GM19099 (cell line): ENCODE measurements around the gene PKIG.

Source experiments
- POLR2A ChIP-seq: IDR thresholded peaks from 3 replicates; pipeline ENCODE4 v1.6.1; 2011; ENCODE audit warnings: low read depth; ENCODE audit not compliant: insufficient read length; ENCODE audit errors: extremely low read depth

Gene PKIG

DNA sequence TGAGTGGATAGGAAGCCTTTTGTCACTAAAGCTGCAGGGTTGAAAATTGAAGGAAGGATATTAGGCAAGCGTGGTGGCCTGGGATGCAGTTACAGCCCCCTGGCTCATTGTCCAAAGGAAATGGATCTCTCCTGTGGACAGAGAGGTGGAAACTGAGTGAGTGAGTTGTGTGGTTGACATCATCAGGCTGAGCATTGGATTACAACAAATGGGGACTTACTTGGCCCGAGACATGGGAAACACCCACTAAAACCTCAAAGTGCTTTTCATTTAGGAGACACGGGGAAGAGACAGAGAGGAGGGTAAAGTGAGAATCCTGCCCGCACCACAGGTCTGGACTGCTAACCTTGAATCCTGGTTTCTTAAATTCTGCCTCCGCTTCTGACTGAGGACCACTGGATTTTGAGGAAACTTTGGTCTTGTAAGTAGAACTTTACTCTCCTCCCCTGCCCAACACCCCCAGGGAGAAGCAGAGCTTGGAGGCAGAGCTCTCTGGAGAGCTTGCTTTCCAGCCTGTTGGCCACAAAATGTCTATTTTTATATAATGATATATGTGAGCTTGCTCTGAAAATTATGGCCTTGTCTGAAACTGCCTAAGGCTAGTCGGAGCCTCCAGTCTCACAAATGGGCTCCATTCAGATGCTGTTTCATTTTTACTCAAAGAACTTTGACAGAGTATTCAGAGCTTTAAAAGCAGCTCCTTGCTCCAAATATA lies at the start of gene PKIG:
Gene PKIG, plus strand, starts transcription at position 269 of the 715 bp plus-strand sequence. CDS start 31,978 bp downstream, outside the sequence.
- TF ChIP-seq POLR2A: no peak

DNA sequence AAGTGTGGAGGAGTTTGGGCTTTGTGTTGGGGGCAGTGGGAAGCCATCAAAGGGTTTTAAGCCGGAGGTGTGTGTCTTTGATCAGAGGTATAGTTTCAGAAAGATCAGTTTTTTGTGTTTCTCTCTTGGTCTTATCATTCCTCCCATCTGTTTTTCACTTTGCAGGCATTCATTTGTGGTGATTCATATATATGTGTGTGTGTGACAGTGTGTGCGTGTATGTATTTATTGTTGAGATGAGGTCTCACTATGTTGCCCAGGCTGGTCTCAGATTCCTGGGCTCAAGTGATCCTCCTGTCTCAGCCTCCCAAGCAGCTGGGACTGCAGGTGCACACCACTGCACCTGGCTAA lies 49.4 kb upstream of the PKIG start:
- TF ChIP-seq POLR2A: no peak

- no peak for TF ChIP-seq POLR2A
These were observed 48.5 kb upstream of the PKIG start for GRCh38 chr20:44533928-44534327.

GRCh38 chr20:44536175-44536574 lies 46.2 kb upstream of the PKIG start:
- no peak for TF ChIP-seq POLR2A

- no peak for TF ChIP-seq POLR2A
These were observed 44.4 kb upstream of the PKIG start for GRCh38 chr20:44537993-44538392.

GRCh38 chr20:44540834-44541233 lies 41.5 kb upstream of the PKIG start:
- no peak for TF ChIP-seq POLR2A

GRCh38 chr20:44541992-44542391 lies 40.4 kb upstream of the PKIG start:
- TF ChIP-seq POLR2A: no peak

GRCh38 chr20:44542890-44543289 lies 39.5 kb upstream of the PKIG start:
- no peak for TF ChIP-seq POLR2A

DNA sequence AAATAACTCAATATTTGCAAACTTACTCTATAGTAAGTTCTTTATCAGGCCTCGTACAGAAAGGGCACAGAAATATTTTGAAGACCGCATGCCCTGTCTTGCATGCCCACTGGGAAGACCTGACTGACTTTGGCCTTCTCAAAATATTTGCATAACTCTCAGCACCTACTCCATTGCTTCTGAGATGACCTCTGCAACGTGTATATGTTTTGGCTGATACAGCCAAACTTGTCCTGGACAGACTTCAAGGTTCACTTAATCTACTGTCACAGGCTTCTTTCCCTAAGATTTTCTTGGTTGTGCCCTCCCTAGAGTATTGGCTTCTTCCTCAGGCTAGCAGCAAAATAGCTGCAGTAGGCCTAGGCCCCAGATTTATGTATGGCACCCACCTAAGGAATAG lies 39.0 kb upstream of the PKIG start:
- no peak for TF ChIP-seq POLR2A

GRCh38 chr20:44544263-44544662 lies 38.1 kb upstream of the PKIG start:
- no peak for TF ChIP-seq POLR2A

- no peak for TF ChIP-seq POLR2A
These were observed 35.0 kb upstream of the PKIG start for GRCh38 chr20:44547419-44547818.

DNA sequence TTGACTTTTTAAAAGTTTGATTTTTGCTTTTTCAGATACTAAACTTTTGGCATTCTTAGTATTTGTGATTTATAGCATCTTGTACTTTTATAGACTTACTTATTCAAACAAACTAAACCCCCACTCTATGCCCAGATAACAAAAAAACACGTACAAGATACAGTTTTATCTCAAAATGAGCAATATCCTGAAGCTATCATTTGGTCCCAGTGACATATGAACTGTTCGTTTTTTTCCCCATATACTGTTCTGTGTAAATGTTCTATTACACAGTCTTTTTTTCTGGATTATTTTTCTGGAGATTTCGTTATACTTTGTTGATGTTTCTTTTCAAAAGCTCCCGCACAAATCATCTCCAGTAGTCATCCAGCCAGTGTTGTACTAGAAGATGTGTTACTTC lies 33.3 kb upstream of the PKIG start:
- TF ChIP-seq POLR2A: no peak

DNA sequence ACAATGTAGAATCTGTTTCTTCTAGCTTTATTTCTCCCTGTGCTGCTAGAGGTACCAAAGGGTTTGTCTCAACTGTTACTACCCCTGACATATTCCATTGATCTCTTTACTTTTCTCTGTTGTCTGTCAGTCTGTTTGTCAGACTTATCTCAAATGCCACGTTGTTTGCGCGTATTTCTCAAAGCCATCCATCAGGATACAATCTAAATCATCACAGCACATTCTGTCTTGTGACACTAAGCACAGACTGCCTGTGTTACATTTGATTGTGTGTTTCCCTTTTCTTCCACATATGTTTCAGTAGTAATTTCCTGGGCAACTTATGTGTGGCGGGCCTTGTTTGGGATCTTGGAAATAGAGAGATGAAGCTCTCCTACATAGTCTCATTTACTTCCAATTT lies 30.3 kb upstream of the PKIG start:
- TF ChIP-seq POLR2A: no peak

GRCh38 chr20:44552568-44552949 lies 29.8 kb upstream of the PKIG start:
- TF ChIP-seq POLR2A: no peak

GRCh38 chr20:44552950-44553908 lies 29.1 kb upstream of the PKIG start:
- no peak for TF ChIP-seq POLR2A

GRCh38 chr20:44559302-44559701 lies 23.1 kb upstream of the PKIG start:
- TF ChIP-seq POLR2A: no peak

DNA sequence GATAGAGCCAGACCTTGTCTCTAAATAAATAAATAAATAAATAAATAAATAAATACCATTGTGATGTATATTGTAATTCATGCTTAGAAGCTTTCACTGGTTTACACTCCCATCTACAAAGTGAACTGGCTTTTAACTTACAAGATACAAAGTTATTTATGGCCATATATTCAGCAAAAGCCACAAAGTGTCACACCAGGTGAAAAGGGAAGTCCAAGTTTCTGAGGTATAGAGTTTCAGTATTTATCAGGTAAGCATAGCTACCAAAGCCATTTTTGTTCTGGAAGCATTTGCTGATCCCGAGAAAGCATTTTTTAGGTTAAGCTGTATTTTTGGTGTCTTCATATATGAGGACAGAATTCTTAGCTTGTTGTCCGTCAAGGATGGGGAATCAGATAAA lies 22.1 kb upstream of the PKIG start:
- TF ChIP-seq POLR2A: no peak

- TF ChIP-seq POLR2A: no peak
These were observed 20.5 kb upstream of the PKIG start for GRCh38 chr20:44561876-44562275.
